PC-3 (cell line): ENCODE measurements around the gene RIGI. TPM values are rescaled to one million over a fixed set of nuclear protein-coding genes. Genes with fewer than 3 reads are reported as not detected.
A peak's percentile ranks its signal among the peaks of the same experiment; 100 is the strongest.

Experiments
- ATAC-seq: fragments of 200-7000 bp; cut with Tn5 transposase; 2 replicates; pipeline ENCODE4 v1.9.1; 2020; ENCODE audit warnings: mild to moderate bottlenecking, moderate library complexity
- BruUV-seq: library from RNA; stranded (reverse); fragments of 400-500 nt; replicated peaks from 2 replicates; lab custom pipeline; 2021; lab: Mats Ljungman, UMichigan
- CTCF ChIA-PET: fragments of 300-600 bp; sonication (Branson Sonifier 250); formaldehyde crosslinking; loops from one replicate; lab custom pipeline; 2022; ENCODE audit warnings: antibody characterized with exemption; lab: Charles Lee
- POLR2A ChIA-PET: fragments of 300-600 bp; sonication (Branson Sonifier 250); formaldehyde crosslinking; loops from one replicate; lab custom pipeline; 2022; ENCODE audit warnings: antibody characterized with exemption; ENCODE audit not compliant: unreplicated experiment; lab: Charles Lee
- DNase-seq: peaks from one replicate; pipeline ENCODE4 v3.0.0-alpha.2; 2015
- H2AFZ ChIP-seq: fragments of 300-600 bp; sonication (generic); 2 replicates; pipeline ENCODE4 v1.6.0; 2016; ENCODE audit warnings: antibody characterized with exemption, low read length
- H3F3A ChIP-seq: fragments of 300-600 bp; sonication (generic); one replicate; pipeline ENCODE4 v1.6.0; 2017; ENCODE audit warnings: antibody characterized with exemption, low read length, control low read depth, mild to moderate bottlenecking; ENCODE audit not compliant: unreplicated experiment
- H3K27ac ChIP-seq: fragments of 300-600 bp; sonication (generic); 2 replicates; pipeline ENCODE4 v1.5.1; 2016; ENCODE audit warnings: mild to moderate bottlenecking, low read length
- H3K27me3 ChIP-seq: fragments of 300-600 bp; sonication (generic); 2 replicates; pipeline ENCODE4 v1.6.1; 2016; ENCODE audit warnings: low read length, mixed read lengths
- H3K36me3 ChIP-seq: fragments of 300-600 bp; sonication (generic); 2 replicates; pipeline ENCODE4 v1.6.1; 2016; ENCODE audit warnings: low read depth, mixed run types, low read length, mixed read lengths
- H3K4me1 ChIP-seq: fragments of 300-600 bp; sonication (generic); 2 replicates; pipeline ENCODE4 v1.5.1; 2016; ENCODE audit warnings: low read length; ENCODE audit not compliant: insufficient read depth
- H3K4me2 ChIP-seq: fragments of 300-600 bp; sonication (generic); 2 replicates; pipeline ENCODE4 v1.6.0; 2016; ENCODE audit warnings: low read length
- H3K4me3 ChIP-seq: fragments of 300-600 bp; sonication (generic); 2 replicates; pipeline ENCODE4 v1.5.1; 2016; ENCODE audit warnings: mild to moderate bottlenecking, low read length, mixed read lengths
- H3K79me2 ChIP-seq: fragments of 300-600 bp; sonication (generic); 2 replicates; pipeline ENCODE4 v1.6.1; 2017; ENCODE audit warnings: low read length, mixed read lengths
- H3K9ac ChIP-seq: fragments of 300-600 bp; sonication (generic); 2 replicates; pipeline ENCODE4 v1.6.0; 2016; ENCODE audit warnings: mild to moderate bottlenecking, low read length
- H3K9me2 ChIP-seq: fragments of 300-600 bp; sonication (generic); replicated peaks from 2 replicates; pipeline ENCODE4 v1.6.1; 2016; ENCODE audit warnings: mixed run types, low read length, mixed read lengths
- H3K9me3 ChIP-seq: fragments of 300-600 bp; sonication (generic); 2 replicates; pipeline ENCODE4 v1.6.1; 2016; ENCODE audit warnings: low read length, mixed read lengths
- H4K20me1 ChIP-seq: fragments of 300-600 bp; sonication (generic); 2 replicates; pipeline ENCODE4 v1.6.1; 2016; ENCODE audit warnings: low read length, mixed read lengths
- CTCF ChIP-seq: fragments of 300-600 bp; sonication (generic); conservative IDR thresholded peaks from 2 replicates; pipeline ENCODE4 v1.5.1; 2017; ENCODE audit warnings: antibody characterized with exemption, low read depth, mild to moderate bottlenecking, low read length
- EZH2 ChIP-seq: fragments of 300-600 bp; sonication (generic); IDR thresholded peaks from one replicate; pipeline ENCODE4 v1.6.1; 2017; ENCODE audit warnings: antibody characterized with exemption, mild to moderate bottlenecking, low read length; ENCODE audit not compliant: unreplicated experiment
- EZH2phosphoT487 ChIP-seq: fragments of 300-600 bp; sonication (generic); IDR thresholded peaks from 2 replicates; pipeline ENCODE4 v1.6.1; 2018; ENCODE audit warnings: mild to moderate bottlenecking, antibody characterized with exemption, low read length, borderline replicate concordance
- intact Hi-C: fragments of 100-400 bp; cut with micrococcal nuclease; formaldehyde crosslinking; loops from 2 replicates; pipeline ENCODE4 v1.9.0; 2023
- total RNA-seq: library from RNA; depleted of rRNA; stranded (reverse); fragments of >200 nt; gene quantifications from 2 replicates; pipeline ENCODE4 v1.2.3, GENCODE V29; 2014

Gene RIGI
- total RNA-seq, 1 experiment from 2014 or later, result 5.4 TPM

GRCh38 chr9:32500768-32501167 lies 25.2 kb downstream of the RIGI start:
- Histone ChIP-seq H3K9ac (peak overlapping the region; percentile 40), H3K27ac (peak overlapping the region; percentile 82), H3K36me3 (peaks cover 8% of the 10 kb centered on the region), H3K4me3 (no peak overlapping the region), H3K79me2 (no peaks in the 10 kb centered on the region), H3K9me2 (no peaks in the 10 kb centered on the region), H3K4me2 (peak overlapping the region; percentile 66), H3F3A (no peaks in the 10 kb centered on the region), H3K27me3 (no peaks in the 10 kb centered on the region), H2AFZ (peak overlapping the region; percentile 58), H4K20me1 (no peaks in the 10 kb centered on the region), H3K9me3 (no peaks in the 10 kb centered on the region), H3K4me1 (peaks cover 28% of the 10 kb centered on the region)
- ChIA-PET CTCF (interaction anchor here (1.0 kb wide), 1 partner anchor 26 kb away, joined by 6 read pairs; the partner anchor contains the start of gene RIGI), POLR2A (no interaction called here)
- peak; percentile 78 for ATAC-seq
- peak; percentile 80 for DNase-seq
- no TSS peak for BruUV-seq
- no peak for TF ChIP-seq EZH2phosphoT487
- intact Hi-C loops, result no loop called here

- no peaks in the 10 kb centered on the region for H3K79me2 ChIP-seq
- no peak overlapping the region for H3K4me3 ChIP-seq
- no peaks in the 10 kb centered on the region for H3K9me2 ChIP-seq
- CTCF ChIA-PET, result no interaction called here
- no TSS peak for BruUV-seq
- H3F3A ChIP-seq, result no peaks in the 10 kb centered on the region
- POLR2A ChIA-PET, result interaction anchor here (0.5 kb wide), 1 partner anchor 144 kb away, joined by 3 read pairs; no protein-coding TSS in a partner anchor
- ATAC-seq, result no peak
- H3K4me2 ChIP-seq, result no peak overlapping the region
- H3K36me3 ChIP-seq, result peaks cover 8% of the 10 kb centered on the region
- H3K4me1 ChIP-seq, result peaks cover 26% of the 10 kb centered on the region
- intact Hi-C loops, result no loop called here
- H4K20me1 ChIP-seq, result no peaks in the 10 kb centered on the region
- DNase-seq, result no peak
- H3K27me3 ChIP-seq, result no peaks in the 10 kb centered on the region
- no peak overlapping the region for H2AFZ ChIP-seq
- no peaks in the 10 kb centered on the region for H3K9me3 ChIP-seq
- H3K9ac ChIP-seq, result no peak overlapping the region
- no peak for TF ChIP-seq EZH2
- no peak overlapping the region for H3K27ac ChIP-seq
These were observed 28.1 kb downstream of the RIGI start for GRCh38 chr9:32497921-32498320.

- no peak overlapping the region for H3K27ac ChIP-seq
- peaks cover 6% of the 10 kb centered on the region; the same call in 1 of the 2 replicates for H3K36me3 ChIP-seq
- TF ChIP-seq EZH2, result no peak
- TF ChIP-seq CTCF, result no peak
- no peak for TF ChIP-seq EZH2phosphoT487
- H3K4me1 ChIP-seq, result no peaks in the 10 kb centered on the region
- H3K4me2 ChIP-seq, result no peak overlapping the region
- H3K4me3 ChIP-seq, result no peak overlapping the region
- ATAC-seq (no peak), DNase-seq (no peak)
- no peaks in the 10 kb centered on the region for H4K20me1 ChIP-seq
- H3F3A ChIP-seq, result no peaks in the 10 kb centered on the region
- no peaks in the 10 kb centered on the region for H3K9me3 ChIP-seq
- intact Hi-C loops, result no loop called here
- H3K79me2 ChIP-seq, result no peaks in the 10 kb centered on the region
- POLR2A ChIA-PET, result no interaction called here
- no peak overlapping the region for H3K9ac ChIP-seq
- H2AFZ ChIP-seq, result no peak overlapping the region
- no peaks in the 10 kb centered on the region for H3K27me3 ChIP-seq
- no peaks in the 10 kb centered on the region for H3K9me2 ChIP-seq
- no TSS peak for BruUV-seq
- CTCF ChIA-PET, result no interaction called here
These were observed 35.4 kb downstream of the RIGI start for GRCh38 chr9:32490601-32491000.

GRCh38 chr9:32487981-32488380 lies 38.0 kb downstream of the RIGI start:
- Histone ChIP-seq H3K9me2 (no peaks in the 10 kb centered on the region), H4K20me1 (no peaks in the 10 kb centered on the region), H3K4me2 (no peak overlapping the region), H3K36me3 (peaks cover 6% of the 10 kb centered on the region; the same call in 1 of the 2 replicates), H3K79me2 (no peaks in the 10 kb centered on the region), H3K9ac (no peak overlapping the region), H3K4me3 (no peak overlapping the region), H3K27me3 (no peaks in the 10 kb centered on the region), H3K4me1 (no peaks in the 10 kb centered on the region), H2AFZ (no peak overlapping the region), H3K9me3 (no peaks in the 10 kb centered on the region), H3F3A (no peaks in the 10 kb centered on the region), H3K27ac (no peak overlapping the region)
- no TSS peak for BruUV-seq
- DNase-seq (no peak), ATAC-seq (no peak)
- ChIA-PET CTCF (no interaction called here), POLR2A (no interaction called here)
- TF ChIP-seq EZH2phosphoT487 (no peak), EZH2 (no peak), CTCF (no peak)
- intact Hi-C loops, result no loop called here
